Thoracic aorta (tissue), 2 donors: ENCODE data around the gene MARCHF6. TPM values are rescaled to one million over a fixed set of nuclear protein-coding genes. Genes with fewer than 3 reads are reported as not detected.

ENCODE experiments used
- ATAC-seq: fragments of 150-250 bp; one replicate; pipeline ENCODE4 v1.8.0; 2017; ENCODE audit warnings: low read depth; ENCODE audit not compliant: insufficient number of reproducible peaks, low FRiP score
- DNase-seq: peaks from one replicate; pipeline ENCODE4 v3.0.0-alpha.2; 2020; ENCODE audit warnings: low spot score
- H3K27ac ChIP-seq, 2 donors: fragments of 200-600 bp; sonication (generic); 1 replicate in 1 of 2; 2 replicates in 1 of 2; pipeline ENCODE4 v1.5.1; 2016; ENCODE audit warnings: mild to moderate bottlenecking in 2 of 2, moderate library complexity in 2 of 2
- H3K27me3 ChIP-seq: fragments of 200-600 bp; sonication (generic); replicated peaks from 2 replicates; pipeline ENCODE4 v1.6.0; 2016; ENCODE audit warnings: mild to moderate bottlenecking; ENCODE audit not compliant: insufficient read depth
- H3K36me3 ChIP-seq: fragments of 200-600 bp; sonication (generic); one replicate; pipeline ENCODE4 v1.5.1; 2016
- H3K4me1 ChIP-seq, 2 donors: fragments of 200-600 bp; sonication (generic); 1 replicate in 1 of 2; 2 replicates in 1 of 2; pipeline versions ENCODE4 v1.5.1 to v1.6.0; 2016; ENCODE audit warnings: low read depth in 2 of 2, mild to moderate bottlenecking in 1 of 2; ENCODE audit not compliant: control insufficient read depth in 1 of 2
- H3K4me3 ChIP-seq: fragments of 200-600 bp; sonication (generic); 2 replicates; pipeline ENCODE4 v1.5.1; 2016; ENCODE audit warnings: mild to moderate bottlenecking
- H3K9me3 ChIP-seq: fragments of 200-600 bp; sonication (generic); 2 replicates; pipeline ENCODE4 v1.5.1; 2016
- total RNA-seq, 2 donors: library from RNA; depleted of rRNA; stranded (reverse); fragments of >200 nt; gene quantifications; one replicate each; pipeline versions ENCODE4 v1.1.0 to v1.2.3, GENCODE V29; 2016
- TF ChIP-seq, protein P1 (sequence below): fragments of 200-600 bp; sonication (generic); IDR thresholded peaks from one replicate; pipeline ENCODE4 v1.5.1; 2019; ENCODE audit warnings: antibody characterized with exemption

Gene MARCHF6
- total RNA-seq, 2 donors from 2014 or later, result 86.9 to 95.2 TPM

DNA sequence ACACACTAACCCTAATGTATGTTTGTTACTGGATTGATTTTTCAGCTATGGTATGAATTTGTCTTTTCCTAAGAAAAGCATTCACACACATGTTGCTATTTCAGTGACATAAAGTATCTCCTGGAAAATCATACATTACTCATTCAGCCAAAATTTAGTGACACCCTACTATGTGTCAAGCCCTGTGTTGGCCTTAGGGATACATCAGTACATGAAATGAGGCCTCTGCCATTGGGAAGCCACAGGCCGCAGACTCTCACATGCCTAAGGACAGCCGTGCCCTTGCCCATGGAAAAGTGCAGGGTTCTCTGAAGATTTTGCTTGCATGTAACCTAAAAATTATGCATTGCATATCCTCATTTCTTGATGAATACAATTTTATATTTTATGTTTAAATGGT lies 5.2 kb upstream of the MARCHF6 start:
- peaks cover 0 to 15% of the 10 kb centered on the region in 2 donors for H3K4me1 ChIP-seq
- ATAC-seq, result no peak
- no peak overlapping the region for H3K27ac ChIP-seq
- H3K36me3 ChIP-seq, result no peaks in the 10 kb centered on the region
- no peaks in the 10 kb centered on the region for H3K27me3 ChIP-seq
- DNase-seq, result no peak
- no peak overlapping the region for H3K4me3 ChIP-seq
- TF ChIP-seq, protein P1, sequence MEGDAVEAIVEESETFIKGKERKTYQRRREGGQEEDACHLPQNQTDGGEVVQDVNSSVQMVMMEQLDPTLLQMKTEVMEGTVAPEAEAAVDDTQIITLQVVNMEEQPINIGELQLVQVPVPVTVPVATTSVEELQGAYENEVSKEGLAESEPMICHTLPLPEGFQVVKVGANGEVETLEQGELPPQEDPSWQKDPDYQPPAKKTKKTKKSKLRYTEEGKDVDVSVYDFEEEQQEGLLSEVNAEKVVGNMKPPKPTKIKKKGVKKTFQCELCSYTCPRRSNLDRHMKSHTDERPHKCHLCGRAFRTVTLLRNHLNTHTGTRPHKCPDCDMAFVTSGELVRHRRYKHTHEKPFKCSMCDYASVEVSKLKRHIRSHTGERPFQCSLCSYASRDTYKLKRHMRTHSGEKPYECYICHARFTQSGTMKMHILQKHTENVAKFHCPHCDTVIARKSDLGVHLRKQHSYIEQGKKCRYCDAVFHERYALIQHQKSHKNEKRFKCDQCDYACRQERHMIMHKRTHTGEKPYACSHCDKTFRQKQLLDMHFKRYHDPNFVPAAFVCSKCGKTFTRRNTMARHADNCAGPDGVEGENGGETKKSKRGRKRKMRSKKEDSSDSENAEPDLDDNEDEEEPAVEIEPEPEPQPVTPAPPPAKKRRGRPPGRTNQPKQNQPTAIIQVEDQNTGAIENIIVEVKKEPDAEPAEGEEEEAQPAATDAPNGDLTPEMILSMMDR, result no peak
- H3K9me3 ChIP-seq, result no peaks in the 10 kb centered on the region

DNA sequence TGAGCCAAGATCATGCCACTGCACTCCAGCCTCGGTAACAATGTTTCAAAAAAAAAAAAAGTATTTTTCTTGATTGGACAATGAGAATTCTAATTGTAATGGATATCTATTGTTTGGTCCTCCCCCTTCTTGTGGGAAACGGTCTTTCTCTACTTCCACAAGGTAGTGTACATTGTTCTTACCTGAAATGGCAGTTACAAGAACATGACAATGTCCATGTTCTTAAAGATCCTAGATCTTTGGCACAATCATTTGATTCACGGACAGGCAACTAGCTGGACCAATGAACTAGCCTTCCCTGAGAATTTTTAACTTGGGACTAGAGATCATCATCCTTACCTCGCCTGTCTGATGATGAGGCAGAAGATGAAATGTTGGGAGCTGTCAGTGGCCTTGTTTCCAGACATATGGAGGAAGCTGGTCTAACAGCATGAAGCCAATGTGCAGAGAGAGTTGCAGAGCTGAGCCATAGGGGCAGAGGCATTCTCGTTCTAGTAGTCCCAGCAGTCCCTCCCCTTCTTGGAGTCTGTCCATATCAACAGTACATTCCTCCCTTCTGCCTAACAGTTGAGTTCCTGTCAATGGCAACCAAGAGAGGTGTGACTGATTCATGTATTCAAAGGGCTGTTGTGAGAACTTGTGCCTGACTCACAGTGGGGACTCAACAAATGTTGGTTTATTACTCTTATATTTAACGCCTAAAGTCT lies 2.1 kb upstream of the MARCHF6 start:
- Histone ChIP-seq H3K9me3 (no peaks in the 10 kb centered on the region), H3K27ac (peak overlapping the region in 1 of 2 donors; percentile 93), H3K27me3 (no peaks in the 10 kb centered on the region), H3K4me1 (peaks cover 6 to 21% of the 10 kb centered on the region in 2 donors), H3K36me3 (no peaks in the 10 kb centered on the region), H3K4me3 (no peak overlapping the region)
- ATAC-seq, result no peak
- TF ChIP-seq, protein P1, result no peak
- no peak for DNase-seq

DNA sequence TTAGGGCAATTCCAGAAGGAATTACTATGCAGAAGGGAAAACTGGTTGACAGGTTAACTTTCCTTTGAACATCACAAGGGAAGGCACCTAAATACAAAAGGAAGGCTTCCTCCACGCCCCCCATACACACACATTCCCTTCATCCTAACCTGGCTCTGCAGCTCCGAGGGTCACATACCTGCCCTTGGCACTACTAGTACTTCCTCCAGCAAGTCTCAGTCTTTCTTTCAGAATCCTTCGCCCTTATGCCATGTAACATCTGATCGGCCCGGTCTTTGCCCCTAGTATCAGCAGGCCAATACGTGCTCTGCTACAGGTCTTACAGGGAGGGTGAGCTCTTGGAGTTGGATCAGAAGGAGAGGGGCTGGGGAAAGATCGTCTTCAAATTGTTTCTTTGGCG lies 1.6 kb upstream of the MARCHF6 start:
- H3K27me3 ChIP-seq, result no peaks in the 10 kb centered on the region
- peak overlapping the region in 1 of 2 donors; percentile 93 for H3K27ac ChIP-seq
- ATAC-seq (no peak), DNase-seq (no peak)
- peak overlapping the region; percentile 99 for H3K4me3 ChIP-seq
- H3K36me3 ChIP-seq, result no peaks in the 10 kb centered on the region
- H3K4me1 ChIP-seq, result peaks cover 10 to 27% of the 10 kb centered on the region in 2 donors
- H3K9me3 ChIP-seq, result no peaks in the 10 kb centered on the region
- TF ChIP-seq, protein P1, result no peak

DNA sequence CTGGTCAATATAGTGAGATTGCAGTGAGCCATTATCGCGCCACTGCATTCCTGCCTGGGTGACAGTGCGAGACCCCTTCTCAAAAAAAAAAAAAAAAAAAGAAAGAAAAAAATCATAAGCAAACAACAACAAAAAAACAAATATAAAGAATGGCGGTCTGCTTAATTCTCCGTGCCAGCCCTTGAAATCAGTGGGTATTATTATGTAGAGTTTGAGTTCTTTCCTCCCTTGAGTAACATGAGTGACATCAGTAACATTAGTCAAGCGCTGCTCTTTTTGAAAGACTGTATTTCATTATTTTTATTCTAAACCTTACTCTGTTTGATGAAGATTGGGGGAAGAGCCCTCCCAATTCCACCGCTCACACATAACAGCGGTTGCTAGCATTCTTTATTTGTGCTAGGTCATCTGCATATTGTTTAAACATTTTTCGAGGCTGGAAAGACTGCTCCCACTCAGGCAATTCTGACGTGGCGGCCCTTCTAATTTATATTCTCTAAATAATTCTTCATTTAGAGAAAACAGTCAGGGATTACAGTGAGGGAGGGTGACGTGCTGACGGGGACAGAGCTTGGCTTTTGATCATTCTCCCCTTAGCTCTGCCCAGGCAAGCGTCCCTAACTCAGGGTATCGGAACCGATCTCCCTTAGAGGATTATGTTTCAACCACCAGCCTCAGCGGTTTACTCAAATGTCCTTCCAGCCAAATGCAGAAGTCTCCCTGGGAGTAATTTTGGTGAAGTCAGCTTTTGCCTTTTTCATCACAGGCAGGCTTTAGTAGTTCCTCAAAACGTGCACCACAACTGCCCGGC lies 860 bp upstream of the MARCHF6 start:
- no peak for DNase-seq
- no peaks in the 10 kb centered on the region for H3K27me3 ChIP-seq
- TF ChIP-seq, protein P1, result no peak
- no peak for ATAC-seq
- peaks cover 18 to 33% of the 10 kb centered on the region in 2 donors for H3K4me1 ChIP-seq
- H3K36me3 ChIP-seq, result no peaks in the 10 kb centered on the region
- no peaks in the 10 kb centered on the region for H3K9me3 ChIP-seq
- peak overlapping the region; percentile 93 to 97 for H3K27ac ChIP-seq
- H3K4me3 ChIP-seq, result peak overlapping the region; percentile 99
